Measurements from ENCODE around the gene MYO15A. TPM values are rescaled to one million over a fixed set of nuclear protein-coding genes. Genes with fewer than 3 reads are reported as not detected.
A peak's percentile ranks its signal among the peaks of the same experiment; 100 is the strongest.

MYO15A gene
- polyA plus RNA-seq, 1 donor = 1.3 TPM

- peak; percentile 69 for DNase-seq
Measured at GRCh38 chr17:18158022-18158600, 49.6 kb downstream of the MYO15A start.

- no peak for DNase-seq
Measured at GRCh38 chr17:18159551-18160120, 51.1 kb downstream of the MYO15A start.

- no peak for DNase-seq
Measured at GRCh38 chr17:18160128-18160856, 51.7 kb downstream of the MYO15A start.

- DNase-seq = no peak
Measured at GRCh38 chr17:18161207-18162145, 52.9 kb downstream of the MYO15A start.

- no peak for DNase-seq
Measured at GRCh38 chr17:18163547-18163946, 55.0 kb downstream of the MYO15A start.

- no peak for DNase-seq
Measured at GRCh38 chr17:18166894-18167293, 58.3 kb downstream of the MYO15A start.

- DNase-seq = no peak
Measured at GRCh38 chr17:18167421-18167820, 58.9 kb downstream of the MYO15A start.

GRCh38 chr17:18172531-18173278 lies 64.1 kb downstream of the MYO15A start:
- no peak for DNase-seq

- no peak for DNase-seq
Measured at GRCh38 chr17:18173740-18174139, 65.2 kb downstream of the MYO15A start.

- DNase-seq = no peak
Measured at GRCh38 chr17:18176176-18176575, 67.6 kb downstream of the MYO15A start.

GRCh38 chr17:18177133-18177532 lies 68.6 kb downstream of the MYO15A start:
- DNase-seq = no peak

GRCh38 chr17:18177722-18178121 lies 69.2 kb downstream of the MYO15A start:
- DNase-seq = no peak

GRCh38 chr17:18179196-18179595 lies 70.6 kb downstream of the MYO15A start:
- no peak for DNase-seq

GRCh38 chr17:18179804-18180203 lies 71.2 kb downstream of the MYO15A start:
- DNase-seq = no peak

- peak; percentile 43 for DNase-seq
Measured at GRCh38 chr17:18181358-18181757, 72.8 kb downstream of the MYO15A start.

GRCh38 chr17:18182110-18182977 lies 73.8 kb downstream of the MYO15A start:
- DNase-seq = peak; percentile 52

GRCh38 chr17:18182978-18183333 lies 74.4 kb downstream of the MYO15A start:
- DNase-seq = peak; percentile 89

GRCh38 chr17:18183334-18184142 lies 75.0 kb downstream of the MYO15A start, which contains the start of gene ALKBH5:
Gene ALKBH5, plus strand, starts transcription at chr17:18183828. Its CDS starts 416 bp downstream, at chr17:18184244.
- peak; percentile 99 for DNase-seq

GRCh38 chr17:18184143-18185031 lies 75.8 kb downstream of the MYO15A start:
- peak; percentile 45 for DNase-seq
